ENCODE results near the gene IQSEC1. TPM values are rescaled to one million over a fixed set of nuclear protein-coding genes. Genes with fewer than 3 reads are reported as not detected.

Gene IQSEC1
- total and polyA plus RNA-seq, 2 donors (not counting 1 experiment from before 2014, with no cell fraction given) = 4.3 to 18.2 TPM

DNA sequence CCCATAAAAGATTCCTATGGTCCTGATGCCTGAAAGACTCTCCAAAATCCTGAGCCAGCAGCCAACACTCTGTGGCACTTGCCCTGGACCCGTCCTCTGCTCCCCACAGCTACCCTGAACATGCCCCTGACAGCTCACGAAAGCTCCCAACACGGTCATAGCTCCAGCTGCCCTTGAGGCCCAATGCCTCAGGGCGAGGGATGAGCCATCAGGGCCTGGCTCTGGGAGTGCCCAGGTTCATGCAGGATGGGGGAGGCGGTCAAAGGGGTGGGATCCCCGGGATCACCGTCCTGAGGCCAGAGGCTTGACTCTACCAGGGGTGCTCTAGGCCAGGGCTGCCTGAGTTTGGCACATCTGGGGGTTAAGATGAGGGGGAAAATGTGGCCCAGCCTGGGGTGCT lies 159.1 kb downstream of the IQSEC1 start:
- H3K4me1 ChIP-seq (ENCODE audit: control insufficient read depth, extremely low read depth, insufficient read depth, low read length) = no peaks in the 10 kb centered on the region
- H4K20me1 ChIP-seq (ENCODE audit: control insufficient read depth, extremely low read depth, insufficient read depth, low read length) = no peaks in the 10 kb centered on the region
- H3K27ac ChIP-seq (ENCODE audit: insufficient read depth, low read length) = no peak overlapping the region
- no peak overlapping the region for H3K9ac ChIP-seq (ENCODE audit: insufficient read depth, low read length)
- no peaks in the 10 kb centered on the region for H3K27me3 ChIP-seq (ENCODE audit: control insufficient read depth, insufficient read depth, low read length)
- H2AFZ ChIP-seq (ENCODE audit: low read length) = no peak overlapping the region
- H3K36me3 ChIP-seq (ENCODE audit: control insufficient read depth, insufficient read depth, low read length) = peaks cover 7% of the 10 kb centered on the region
- DNase-seq (ENCODE audit: low read depth in 2 of 2) = no peak
- no peaks in the 10 kb centered on the region for H3K9me3 ChIP-seq (ENCODE audit: control insufficient read depth, insufficient read depth, low read depth, low read length)
- no peak overlapping the region for H3K4me2 ChIP-seq (ENCODE audit: extremely low read depth, insufficient read depth, low read length)
- H3K79me2 ChIP-seq (ENCODE audit: control insufficient read depth, insufficient read depth, low read length) = no peaks in the 10 kb centered on the region
- H3K4me3 ChIP-seq (replicated peaks in 1 of 4; ENCODE audit: control extremely low read depth in 1 of 4, insufficient read depth in 1 of 4, low read depth in 3 of 4, low read length in 4 of 4) = no peak overlapping the region
- TF ChIP-seq, protein P1, sequence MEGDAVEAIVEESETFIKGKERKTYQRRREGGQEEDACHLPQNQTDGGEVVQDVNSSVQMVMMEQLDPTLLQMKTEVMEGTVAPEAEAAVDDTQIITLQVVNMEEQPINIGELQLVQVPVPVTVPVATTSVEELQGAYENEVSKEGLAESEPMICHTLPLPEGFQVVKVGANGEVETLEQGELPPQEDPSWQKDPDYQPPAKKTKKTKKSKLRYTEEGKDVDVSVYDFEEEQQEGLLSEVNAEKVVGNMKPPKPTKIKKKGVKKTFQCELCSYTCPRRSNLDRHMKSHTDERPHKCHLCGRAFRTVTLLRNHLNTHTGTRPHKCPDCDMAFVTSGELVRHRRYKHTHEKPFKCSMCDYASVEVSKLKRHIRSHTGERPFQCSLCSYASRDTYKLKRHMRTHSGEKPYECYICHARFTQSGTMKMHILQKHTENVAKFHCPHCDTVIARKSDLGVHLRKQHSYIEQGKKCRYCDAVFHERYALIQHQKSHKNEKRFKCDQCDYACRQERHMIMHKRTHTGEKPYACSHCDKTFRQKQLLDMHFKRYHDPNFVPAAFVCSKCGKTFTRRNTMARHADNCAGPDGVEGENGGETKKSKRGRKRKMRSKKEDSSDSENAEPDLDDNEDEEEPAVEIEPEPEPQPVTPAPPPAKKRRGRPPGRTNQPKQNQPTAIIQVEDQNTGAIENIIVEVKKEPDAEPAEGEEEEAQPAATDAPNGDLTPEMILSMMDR (conservative IDR thresholded peaks at IDR 0.05 in 1 of 2, IDR thresholded peaks at IDR 0.05 in 1 of 2; ENCODE audit: low read depth in 1 of 2, low read length in 2 of 2) = no peak
- TF ChIP-seq EZH2 (IDR thresholded peaks at IDR 0.05; ENCODE audit: low read length, missing control alignments) = no peak

DNA sequence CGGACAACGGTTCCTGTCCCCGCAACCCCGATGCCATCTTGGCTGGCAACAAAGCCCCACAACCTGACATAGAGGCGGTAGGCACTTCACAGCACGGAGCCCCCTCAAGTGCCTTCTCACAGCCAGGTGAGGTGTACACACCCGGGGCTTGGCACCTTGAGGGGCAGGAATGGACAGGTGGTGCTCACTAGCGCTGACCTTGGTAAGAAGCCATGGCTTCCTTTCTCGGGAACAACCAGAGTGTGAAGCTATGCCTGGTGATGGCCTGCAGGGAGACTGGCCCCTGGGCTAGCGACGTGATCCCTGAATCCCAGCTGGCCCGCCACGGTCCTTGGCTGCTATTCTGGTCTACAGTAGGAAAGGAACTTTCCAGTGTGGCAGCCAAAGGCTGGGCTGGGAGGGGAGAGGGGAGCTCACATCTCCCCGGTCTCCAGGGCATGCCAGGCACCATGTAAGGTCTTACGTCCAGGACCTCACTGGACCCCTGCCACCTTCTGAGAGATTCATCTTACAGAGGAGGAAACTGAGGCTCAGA lies 161.3 kb downstream of the IQSEC1 start:
- Histone ChIP-seq H2AFZ (ENCODE audit: low read length) (no peak overlapping the region), H3K27ac (ENCODE audit: insufficient read depth, low read length) (no peak overlapping the region), H3K27me3 (ENCODE audit: control insufficient read depth, insufficient read depth, low read length) (no peaks in the 10 kb centered on the region), H3K9me3 (ENCODE audit: control insufficient read depth, insufficient read depth, low read depth, low read length) (no peaks in the 10 kb centered on the region), H3K9ac (ENCODE audit: insufficient read depth, low read length) (no peak overlapping the region), H3K36me3 (ENCODE audit: control insufficient read depth, insufficient read depth, low read length) (peaks cover 10% of the 10 kb centered on the region), H4K20me1 (ENCODE audit: control insufficient read depth, extremely low read depth, insufficient read depth, low read length) (no peaks in the 10 kb centered on the region), H3K4me1 (ENCODE audit: control insufficient read depth, extremely low read depth, insufficient read depth, low read length) (no peaks in the 10 kb centered on the region), H3K4me2 (ENCODE audit: extremely low read depth, insufficient read depth, low read length) (no peak overlapping the region), H3K79me2 (ENCODE audit: control insufficient read depth, insufficient read depth, low read length) (no peaks in the 10 kb centered on the region), H3K4me3 (replicated peaks in 1 of 4; ENCODE audit: control extremely low read depth in 1 of 4, insufficient read depth in 1 of 4, low read depth in 3 of 4, low read length in 4 of 4) (no peak overlapping the region)
- TF ChIP-seq, protein P1 (conservative IDR thresholded peaks at IDR 0.05 in 1 of 2, IDR thresholded peaks at IDR 0.05 in 1 of 2; ENCODE audit: low read depth in 1 of 2, low read length in 2 of 2) = no peak
- TF ChIP-seq EZH2 (IDR thresholded peaks at IDR 0.05; ENCODE audit: low read length, missing control alignments) = no peak
- DNase-seq (ENCODE audit: low read depth in 2 of 2) = no peak

DNA sequence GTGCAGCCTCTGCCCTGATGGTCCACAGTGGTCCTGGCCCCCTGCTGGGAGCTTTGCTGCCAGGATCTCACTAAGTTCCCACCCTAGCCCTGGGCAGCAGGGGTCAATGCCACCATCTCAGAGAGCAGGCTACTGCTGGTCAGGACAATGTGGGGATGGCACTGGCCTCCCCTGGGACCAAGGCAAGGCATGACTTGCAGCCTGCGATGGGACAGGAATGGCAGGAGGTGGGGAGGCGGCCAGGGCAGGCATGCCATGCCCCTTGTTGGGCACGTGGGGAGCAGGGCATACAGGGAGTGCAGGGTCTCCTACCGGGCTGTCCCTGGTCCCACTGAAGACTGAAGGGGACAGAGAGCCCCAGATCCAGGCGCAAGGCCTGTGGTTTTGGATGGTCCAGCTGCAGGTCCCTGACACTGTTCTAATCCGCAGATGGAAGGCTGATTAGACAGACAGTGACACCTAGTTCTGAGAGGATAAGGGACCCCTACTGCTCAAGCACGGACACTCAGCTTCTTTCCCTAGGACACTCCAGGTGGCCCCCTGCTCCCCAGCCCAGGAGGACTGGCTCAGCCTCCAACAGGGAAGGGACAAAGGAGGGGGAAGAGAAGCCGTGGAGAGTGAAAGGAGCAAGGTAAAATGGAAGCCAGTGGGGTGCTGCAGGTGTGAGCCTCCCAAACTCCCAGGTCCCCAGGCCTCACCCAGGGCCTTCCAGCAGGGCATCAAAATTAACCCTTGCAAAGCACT lies 162.7 kb downstream of the IQSEC1 start:
- Histone ChIP-seq H2AFZ (ENCODE audit: low read length) (no peak overlapping the region), H3K27me3 (ENCODE audit: control insufficient read depth, insufficient read depth, low read length) (no peaks in the 10 kb centered on the region), H3K9me3 (ENCODE audit: control insufficient read depth, insufficient read depth, low read depth, low read length) (no peaks in the 10 kb centered on the region), H3K9ac (ENCODE audit: insufficient read depth, low read length) (no peak overlapping the region), H3K4me3 (replicated peaks in 1 of 4; ENCODE audit: control extremely low read depth in 1 of 4, insufficient read depth in 1 of 4, low read depth in 3 of 4, low read length in 4 of 4) (no peak overlapping the region), H3K79me2 (ENCODE audit: control insufficient read depth, insufficient read depth, low read length) (no peaks in the 10 kb centered on the region), H3K36me3 (ENCODE audit: control insufficient read depth, insufficient read depth, low read length) (peaks cover 12% of the 10 kb centered on the region), H3K4me2 (ENCODE audit: extremely low read depth, insufficient read depth, low read length) (no peak overlapping the region), H4K20me1 (ENCODE audit: control insufficient read depth, extremely low read depth, insufficient read depth, low read length) (no peaks in the 10 kb centered on the region), H3K27ac (ENCODE audit: insufficient read depth, low read length) (no peak overlapping the region), H3K4me1 (ENCODE audit: control insufficient read depth, extremely low read depth, insufficient read depth, low read length) (no peaks in the 10 kb centered on the region)
- DNase-seq (ENCODE audit: low read depth in 2 of 2) = no peak
- TF ChIP-seq, protein P1 (conservative IDR thresholded peaks at IDR 0.05 in 1 of 2, IDR thresholded peaks at IDR 0.05 in 1 of 2; ENCODE audit: low read depth in 1 of 2, low read length in 2 of 2) = no peak
- no peak for TF ChIP-seq EZH2 (IDR thresholded peaks at IDR 0.05; ENCODE audit: low read length, missing control alignments)
